ENCODE data around the gene SMARCE1. TPM values are rescaled to one million over a fixed set of nuclear protein-coding genes. Genes with fewer than 3 reads are reported as not detected.
A peak's percentile ranks its signal among the peaks of the same experiment; 100 is the strongest.

SMARCE1 gene
- total RNA-seq (93.2 TPM), polyA plus RNA-seq (ENCODE audit: insufficient read depth in 1 of 8, insufficient read length in 8 of 8, low replicate concordance in 1 of 8) (100 to 1,000 TPM; 116 to 154 (median 124) TPM)
- long read RNA-seq, donor 1, full-length matches to known transcripts, result 38 of 38 reads
- long read RNA-seq, donor 1, partial matches to known transcripts, result 0 of 38 reads
- long read RNA-seq, donor 1, other reads (novel, unspliced or antisense), result 0 of 38 reads
- long read RNA-seq, donor 2, full-length matches to known transcripts, result 8 of 8 reads
- long read RNA-seq, donor 2, partial matches to known transcripts, result 0 of 8 reads
- long read RNA-seq, donor 2, other reads (novel, unspliced or antisense), result 0 of 8 reads
- long read RNA-seq, donor 3, full-length matches to known transcripts, result 97 of 104 reads
- long read RNA-seq, donor 3, partial matches to known transcripts, result 7 of 104 reads
- long read RNA-seq, donor 3, other reads (novel, unspliced or antisense), result 0 of 104 reads
- long read RNA-seq, donor 4, full-length matches to known transcripts, result 28 of 28 reads
- long read RNA-seq, donor 4, partial matches to known transcripts, result 0 of 28 reads
- long read RNA-seq, donor 4, other reads (novel, unspliced or antisense), result 0 of 28 reads
- long read RNA-seq, donor 5, full-length matches to known transcripts, result 204 of 284 reads
- long read RNA-seq, donor 5, partial matches to known transcripts, result 80 of 284 reads
- long read RNA-seq, donor 5, other reads (novel, unspliced or antisense), result 0 of 284 reads
- long read RNA-seq, donor 6, full-length matches to known transcripts, result 95 of 106 reads
- long read RNA-seq, donor 6, partial matches to known transcripts, result 11 of 106 reads
- long read RNA-seq, donor 6, other reads (novel, unspliced or antisense), result 0 of 106 reads
- long read RNA-seq, donor 7, full-length matches to known transcripts, result 124 of 133 reads
- long read RNA-seq, donor 7, partial matches to known transcripts, result 9 of 133 reads
- long read RNA-seq, donor 7, other reads (novel, unspliced or antisense), result 0 of 133 reads
- long read RNA-seq, donor 8, full-length matches to known transcripts, result 56 of 56 reads
- long read RNA-seq, donor 8, partial matches to known transcripts, result 0 of 56 reads
- long read RNA-seq, donor 8, other reads (novel, unspliced or antisense), result 0 of 56 reads
- long read RNA-seq, donor 9, full-length matches to known transcripts, result 95 of 101 reads
- long read RNA-seq, donor 9, partial matches to known transcripts, result 6 of 101 reads
- long read RNA-seq, donor 9, other reads (novel, unspliced or antisense), result 0 of 101 reads
- long read RNA-seq, donor 10, full-length matches to known transcripts, result 79 of 84 reads
- long read RNA-seq, donor 10, partial matches to known transcripts, result 5 of 84 reads
- long read RNA-seq, donor 10, other reads (novel, unspliced or antisense), result 0 of 84 reads
- long read RNA-seq, donor 11, full-length matches to known transcripts, result 83 of 99 reads
- long read RNA-seq, donor 11, partial matches to known transcripts, result 16 of 99 reads
- long read RNA-seq, donor 11, other reads (novel, unspliced or antisense), result 0 of 99 reads

- Histone ChIP-seq H3K9me3 (replicated peaks; ENCODE audit: control insufficient read depth, low read depth, low read length) (no peaks in the 10 kb centered on the region), H3K4me3 (ENCODE audit: low read length) (peak within 1 kb of the TSS; percentile 92), H3K27me3 (ENCODE audit: control insufficient read depth, insufficient read depth, low read length) (no peaks in the 10 kb centered on the region), H3K27ac (ENCODE audit: low read length) (peak within 1 kb of the TSS; percentile 99), H3K36me3 (ENCODE audit: control insufficient read depth, insufficient read depth, low read length) (peaks cover 4% of the 10 kb centered on the region), H3K4me1 (ENCODE audit: control insufficient read depth, insufficient read depth, low read length) (peaks cover 10% of the 10 kb centered on the region)
- peak; percentile 91 for DNase-seq
- under 1% methylated on average over 54 of the region's 64 CpGs for WGBS (ENCODE audit: insufficient coverage)
Observed at GRCh38 chr17:40647624-40648383, at the start of gene SMARCE1. Gene SMARCE1 (minus strand): TSS chr17:40647818. CDS start chr17:40645802, 2,016 bp downstream.

DNA sequence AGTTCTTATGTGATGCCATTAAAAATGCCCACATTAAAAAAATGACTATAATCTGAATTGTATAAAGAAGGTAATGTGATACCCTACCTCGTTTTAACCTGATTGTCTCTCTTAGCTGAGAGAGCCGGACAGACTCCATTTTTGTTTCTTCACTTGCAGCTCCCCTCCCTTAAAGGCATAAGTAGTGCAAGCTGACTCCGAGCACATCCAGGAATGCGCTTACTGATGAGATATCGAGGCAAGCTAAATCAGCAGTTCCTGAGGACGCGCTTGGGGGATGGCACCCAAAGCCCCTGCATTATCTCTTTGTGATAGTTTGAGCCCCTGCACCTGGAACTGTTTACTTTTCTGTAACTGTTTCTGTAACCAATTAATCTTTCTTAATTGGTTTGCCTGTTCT lies 49.7 kb upstream of the SMARCE1 start:
- H3K9me3 ChIP-seq (replicated peaks; ENCODE audit: control insufficient read depth, low read depth, low read length), result no peaks in the 10 kb centered on the region
- peaks cover 8% of the 10 kb centered on the region for H3K27me3 ChIP-seq (ENCODE audit: control insufficient read depth, insufficient read depth, low read length)
- H3K4me3 ChIP-seq (ENCODE audit: low read length), result no peak overlapping the region
- no peak for DNase-seq
- H3K4me1 ChIP-seq (ENCODE audit: control insufficient read depth, insufficient read depth, low read length), result no peaks in the 10 kb centered on the region
- WGBS (ENCODE audit: insufficient coverage), result 30% methylated on average over 6 of the region's 7 CpGs
- H3K36me3 ChIP-seq (ENCODE audit: control insufficient read depth, insufficient read depth, low read length), result no peaks in the 10 kb centered on the region
- H3K27ac ChIP-seq (ENCODE audit: low read length), result no peak overlapping the region

GRCh38 chr17:40696651-40697072 lies 49.0 kb upstream of the SMARCE1 start:
- Histone ChIP-seq H3K36me3 (ENCODE audit: control insufficient read depth, insufficient read depth, low read length) (no peaks in the 10 kb centered on the region), H3K4me1 (ENCODE audit: control insufficient read depth, insufficient read depth, low read length) (no peaks in the 10 kb centered on the region), H3K27ac (ENCODE audit: low read length) (no peak overlapping the region), H3K9me3 (replicated peaks; ENCODE audit: control insufficient read depth, low read depth, low read length) (no peaks in the 10 kb centered on the region), H3K4me3 (ENCODE audit: low read length) (no peak overlapping the region), H3K27me3 (ENCODE audit: control insufficient read depth, insufficient read depth, low read length) (peaks cover 8% of the 10 kb centered on the region)
- no peak for DNase-seq
- WGBS (ENCODE audit: insufficient coverage), result 93% methylated on average over 2 of the region's 3 CpGs

DNA sequence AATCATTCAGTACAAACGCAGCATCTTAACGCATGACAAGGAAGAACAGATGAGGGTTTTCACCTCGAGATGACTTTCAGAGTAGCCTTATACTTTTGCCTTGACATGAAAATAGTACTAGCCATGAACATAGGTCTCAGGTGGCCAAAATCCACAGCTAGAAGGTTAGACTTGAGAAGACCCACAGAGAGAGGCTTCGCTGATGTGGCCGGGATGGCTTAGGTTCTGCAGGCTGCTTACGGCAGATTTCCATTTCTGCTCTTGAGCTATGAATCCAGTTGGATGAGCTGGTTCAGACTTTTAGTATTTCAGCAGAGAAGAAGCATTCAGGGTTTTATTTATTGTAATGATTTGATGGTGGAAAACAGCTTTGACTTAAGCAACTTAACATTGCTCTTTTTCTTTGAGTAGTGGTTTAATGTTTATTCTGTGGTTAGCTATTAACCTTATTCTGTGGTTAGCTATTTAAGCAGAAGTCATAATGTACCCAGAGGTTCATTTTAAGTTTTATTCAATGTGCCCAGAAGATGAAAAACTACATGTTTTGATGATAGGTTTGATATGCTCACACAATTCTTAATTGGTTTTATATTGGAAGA lies 48.4 kb upstream of the SMARCE1 start:
- no peak for DNase-seq
- 92% methylated on average over 2 of the region's 6 CpGs for WGBS (ENCODE audit: insufficient coverage)
- Histone ChIP-seq H3K4me1 (ENCODE audit: control insufficient read depth, insufficient read depth, low read length) (no peaks in the 10 kb centered on the region), H3K27ac (ENCODE audit: low read length) (no peak overlapping the region), H3K36me3 (ENCODE audit: control insufficient read depth, insufficient read depth, low read length) (no peaks in the 10 kb centered on the region), H3K9me3 (replicated peaks; ENCODE audit: control insufficient read depth, low read depth, low read length) (no peaks in the 10 kb centered on the region), H3K4me3 (ENCODE audit: low read length) (no peak overlapping the region), H3K27me3 (ENCODE audit: control insufficient read depth, insufficient read depth, low read length) (peaks cover 8% of the 10 kb centered on the region)

DNA sequence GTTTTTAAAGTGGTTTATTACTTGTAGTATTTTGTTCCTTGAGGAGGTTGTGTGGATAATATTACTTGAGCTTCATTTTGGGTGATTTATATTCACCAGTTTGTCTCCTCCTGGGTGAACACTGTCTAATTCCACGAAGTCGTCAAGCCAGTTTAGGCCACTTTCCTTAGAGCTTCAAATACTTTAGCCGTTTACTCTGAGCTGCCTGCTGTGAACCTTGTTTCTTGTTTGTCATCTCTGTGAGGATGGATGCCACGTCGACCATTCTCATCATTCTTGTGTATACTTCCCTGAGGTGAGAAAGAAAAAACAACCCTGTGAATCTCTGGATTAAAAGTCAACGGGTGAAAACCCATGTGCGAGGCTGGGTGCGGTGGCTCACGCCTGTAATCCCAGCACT lies 47.0 kb upstream of the SMARCE1 start:
- DNase-seq, result no peak
- Histone ChIP-seq H3K36me3 (ENCODE audit: control insufficient read depth, insufficient read depth, low read length) (no peaks in the 10 kb centered on the region), H3K4me1 (ENCODE audit: control insufficient read depth, insufficient read depth, low read length) (no peaks in the 10 kb centered on the region), H3K9me3 (replicated peaks; ENCODE audit: control insufficient read depth, low read depth, low read length) (no peaks in the 10 kb centered on the region), H3K4me3 (ENCODE audit: low read length) (no peak overlapping the region), H3K27me3 (ENCODE audit: control insufficient read depth, insufficient read depth, low read length) (peaks cover 6% of the 10 kb centered on the region), H3K27ac (ENCODE audit: low read length) (no peak overlapping the region)
- WGBS (ENCODE audit: insufficient coverage), result 87% methylated on average over 4 of the region's 9 CpGs

DNA sequence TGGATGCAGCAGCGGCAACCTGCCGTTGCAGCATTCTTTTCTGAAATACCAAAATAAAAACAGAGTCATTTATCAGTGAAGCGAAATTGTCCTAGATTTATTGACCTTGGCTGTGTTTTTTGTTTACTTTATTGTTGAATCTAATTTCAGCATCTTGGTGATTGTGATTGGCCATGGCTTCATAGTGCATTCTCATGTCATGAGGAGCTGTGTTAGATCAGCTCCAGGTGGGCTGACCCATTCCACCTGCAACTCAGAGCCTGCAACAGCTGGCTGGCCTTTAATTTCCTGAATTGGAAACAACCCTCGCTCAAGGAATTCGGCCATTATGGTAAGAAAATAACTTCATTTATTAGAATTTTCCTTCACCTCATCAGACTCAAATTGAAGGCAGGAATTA lies 39.5 kb upstream of the SMARCE1 start:
- H3K4me1 ChIP-seq (ENCODE audit: control insufficient read depth, insufficient read depth, low read length), result no peaks in the 10 kb centered on the region
- H3K27me3 ChIP-seq (ENCODE audit: control insufficient read depth, insufficient read depth, low read length), result no peaks in the 10 kb centered on the region
- no peak for DNase-seq
- no peaks in the 10 kb centered on the region for H3K36me3 ChIP-seq (ENCODE audit: control insufficient read depth, insufficient read depth, low read length)
- no peaks in the 10 kb centered on the region for H3K9me3 ChIP-seq (replicated peaks; ENCODE audit: control insufficient read depth, low read depth, low read length)
- no peak overlapping the region for H3K4me3 ChIP-seq (ENCODE audit: low read length)
- H3K27ac ChIP-seq (ENCODE audit: low read length), result no peak overlapping the region
- WGBS (ENCODE audit: insufficient coverage), result no CpG with 5 or more reads among the region's 5 CpGs

GRCh38 chr17:40686192-40686591 lies 38.6 kb upstream of the SMARCE1 start:
- H3K4me3 ChIP-seq (ENCODE audit: low read length), result no peak overlapping the region
- H3K27me3 ChIP-seq (ENCODE audit: control insufficient read depth, insufficient read depth, low read length), result no peaks in the 10 kb centered on the region
- no CpG with 5 or more reads among the region's 4 CpGs for WGBS (ENCODE audit: insufficient coverage)
- no peak overlapping the region for H3K27ac ChIP-seq (ENCODE audit: low read length)
- no peaks in the 10 kb centered on the region for H3K36me3 ChIP-seq (ENCODE audit: control insufficient read depth, insufficient read depth, low read length)
- no peaks in the 10 kb centered on the region for H3K9me3 ChIP-seq (replicated peaks; ENCODE audit: control insufficient read depth, low read depth, low read length)
- no peaks in the 10 kb centered on the region for H3K4me1 ChIP-seq (ENCODE audit: control insufficient read depth, insufficient read depth, low read length)
- no peak for DNase-seq

DNA sequence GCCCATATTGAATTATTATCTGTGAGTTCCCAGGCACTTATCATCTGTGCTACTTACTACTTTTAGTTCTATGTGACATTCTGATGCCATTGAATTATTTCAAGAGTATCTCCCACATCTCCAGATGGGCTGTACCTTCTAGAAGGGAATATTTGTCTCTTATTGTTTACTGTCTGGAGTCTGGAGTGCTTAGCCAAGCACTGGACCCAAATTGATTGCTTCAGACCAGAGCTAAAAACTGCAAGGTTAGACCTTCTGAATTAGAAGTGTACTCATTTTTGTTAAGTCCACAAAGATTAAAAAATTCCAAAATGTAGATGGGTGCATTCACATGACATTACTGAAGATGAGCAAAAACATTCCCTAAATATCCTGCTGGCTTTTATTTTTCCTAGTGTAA lies 33.4 kb upstream of the SMARCE1 start:
- H3K27me3 ChIP-seq (ENCODE audit: control insufficient read depth, insufficient read depth, low read length), result peaks cover 12% of the 10 kb centered on the region
- no peak overlapping the region for H3K27ac ChIP-seq (ENCODE audit: low read length)
- H3K4me3 ChIP-seq (ENCODE audit: low read length), result no peak overlapping the region
- no peaks in the 10 kb centered on the region for H3K9me3 ChIP-seq (replicated peaks; ENCODE audit: control insufficient read depth, low read depth, low read length)
- H3K4me1 ChIP-seq (ENCODE audit: control insufficient read depth, insufficient read depth, low read length), result no peaks in the 10 kb centered on the region
- H3K36me3 ChIP-seq (ENCODE audit: control insufficient read depth, insufficient read depth, low read length), result no peaks in the 10 kb centered on the region
- no peak for DNase-seq

GRCh38 chr17:40679523-40679907 lies 31.9 kb upstream of the SMARCE1 start:
- Histone ChIP-seq H3K27me3 (ENCODE audit: control insufficient read depth, insufficient read depth, low read length) (peaks cover 15% of the 10 kb centered on the region), H3K4me1 (ENCODE audit: control insufficient read depth, insufficient read depth, low read length) (no peaks in the 10 kb centered on the region), H3K36me3 (ENCODE audit: control insufficient read depth, insufficient read depth, low read length) (no peaks in the 10 kb centered on the region), H3K9me3 (replicated peaks; ENCODE audit: control insufficient read depth, low read depth, low read length) (no peaks in the 10 kb centered on the region), H3K4me3 (ENCODE audit: low read length) (no peak overlapping the region), H3K27ac (ENCODE audit: low read length) (no peak overlapping the region)
- DNase-seq, result no peak
- WGBS (ENCODE audit: insufficient coverage), result no CpG with 5 or more reads among the region's 2 CpGs
